NB4 (cell line): ENCODE measurements around the gene ANAPC15.

Experiments
- DNase-seq: peaks from one replicate; pipeline ENCODE4 v3.0.0; 2010; ENCODE audit warnings: low read depth
- H3K4me3 ChIP-seq: one replicate; pipeline ENCODE4 v1.5.1; 2011; ENCODE audit warnings: mild to moderate bottlenecking, low read depth, low read length, moderate library complexity
- MYC ChIP-seq: IDR thresholded peaks from 2 replicates; pipeline ENCODE4 v1.6.1; 2011; ENCODE audit warnings: low read depth, low read length
- POLR2A ChIP-seq: IDR thresholded peaks from 2 replicates; pipeline ENCODE4 v1.6.1; 2011; ENCODE audit warnings: mild to moderate bottlenecking; ENCODE audit not compliant: insufficient read length; ENCODE audit errors: extremely low read depth
- TF ChIP-seq, protein P1 (sequence below): IDR thresholded peaks from 2 replicates; pipeline ENCODE4 v1.6.1; 2011; ENCODE audit warnings: low read depth, low read length
- TF ChIP-seq, protein P2 (sequence below): IDR thresholded peaks from one replicate; pipeline ENCODE4 v1.5.1; 2012; ENCODE audit warnings: low read depth, low read length

Gene ANAPC15

GRCh38 chr11:72100009-72100408 is 12.5 kb downstream of the ANAPC15 start:
- H3K4me3 ChIP-seq, result peak overlapping the region; percentile 90
- DNase-seq, result no peak
- no peak for TF ChIP-seq POLR2A
- TF ChIP-seq, protein P1, sequence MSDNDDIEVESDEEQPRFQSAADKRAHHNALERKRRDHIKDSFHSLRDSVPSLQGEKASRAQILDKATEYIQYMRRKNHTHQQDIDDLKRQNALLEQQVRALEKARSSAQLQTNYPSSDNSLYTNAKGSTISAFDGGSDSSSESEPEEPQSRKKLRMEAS, result no peak
- TF ChIP-seq, protein P2, sequence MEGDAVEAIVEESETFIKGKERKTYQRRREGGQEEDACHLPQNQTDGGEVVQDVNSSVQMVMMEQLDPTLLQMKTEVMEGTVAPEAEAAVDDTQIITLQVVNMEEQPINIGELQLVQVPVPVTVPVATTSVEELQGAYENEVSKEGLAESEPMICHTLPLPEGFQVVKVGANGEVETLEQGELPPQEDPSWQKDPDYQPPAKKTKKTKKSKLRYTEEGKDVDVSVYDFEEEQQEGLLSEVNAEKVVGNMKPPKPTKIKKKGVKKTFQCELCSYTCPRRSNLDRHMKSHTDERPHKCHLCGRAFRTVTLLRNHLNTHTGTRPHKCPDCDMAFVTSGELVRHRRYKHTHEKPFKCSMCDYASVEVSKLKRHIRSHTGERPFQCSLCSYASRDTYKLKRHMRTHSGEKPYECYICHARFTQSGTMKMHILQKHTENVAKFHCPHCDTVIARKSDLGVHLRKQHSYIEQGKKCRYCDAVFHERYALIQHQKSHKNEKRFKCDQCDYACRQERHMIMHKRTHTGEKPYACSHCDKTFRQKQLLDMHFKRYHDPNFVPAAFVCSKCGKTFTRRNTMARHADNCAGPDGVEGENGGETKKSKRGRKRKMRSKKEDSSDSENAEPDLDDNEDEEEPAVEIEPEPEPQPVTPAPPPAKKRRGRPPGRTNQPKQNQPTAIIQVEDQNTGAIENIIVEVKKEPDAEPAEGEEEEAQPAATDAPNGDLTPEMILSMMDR, result no peak

- no peak overlapping the region for H3K4me3 ChIP-seq
- TF ChIP-seq POLR2A (no peak), MYC (no peak)
- TF ChIP-seq, protein P2, result no peak
- TF ChIP-seq, protein P1, result no peak
- no peak for DNase-seq
These were observed 13.8 kb downstream of the ANAPC15 start for GRCh38 chr11:72098741-72099140.

- peak; percentile 80 for DNase-seq
- no peak overlapping the region for H3K4me3 ChIP-seq
- TF ChIP-seq, protein P2, result peak; percentile 92
- TF ChIP-seq POLR2A, result no peak
These were observed 21.2 kb downstream of the ANAPC15 start for GRCh38 chr11:72091292-72091691.

- no peak for DNase-seq
- no peak overlapping the region for H3K4me3 ChIP-seq
- TF ChIP-seq, protein P2, result no peak
- no peak for TF ChIP-seq MYC
- no peak for TF ChIP-seq POLR2A
- TF ChIP-seq, protein P1, result no peak
These were observed 24.3 kb downstream of the ANAPC15 start for GRCh38 chr11:72088076-72088808.

DNA sequence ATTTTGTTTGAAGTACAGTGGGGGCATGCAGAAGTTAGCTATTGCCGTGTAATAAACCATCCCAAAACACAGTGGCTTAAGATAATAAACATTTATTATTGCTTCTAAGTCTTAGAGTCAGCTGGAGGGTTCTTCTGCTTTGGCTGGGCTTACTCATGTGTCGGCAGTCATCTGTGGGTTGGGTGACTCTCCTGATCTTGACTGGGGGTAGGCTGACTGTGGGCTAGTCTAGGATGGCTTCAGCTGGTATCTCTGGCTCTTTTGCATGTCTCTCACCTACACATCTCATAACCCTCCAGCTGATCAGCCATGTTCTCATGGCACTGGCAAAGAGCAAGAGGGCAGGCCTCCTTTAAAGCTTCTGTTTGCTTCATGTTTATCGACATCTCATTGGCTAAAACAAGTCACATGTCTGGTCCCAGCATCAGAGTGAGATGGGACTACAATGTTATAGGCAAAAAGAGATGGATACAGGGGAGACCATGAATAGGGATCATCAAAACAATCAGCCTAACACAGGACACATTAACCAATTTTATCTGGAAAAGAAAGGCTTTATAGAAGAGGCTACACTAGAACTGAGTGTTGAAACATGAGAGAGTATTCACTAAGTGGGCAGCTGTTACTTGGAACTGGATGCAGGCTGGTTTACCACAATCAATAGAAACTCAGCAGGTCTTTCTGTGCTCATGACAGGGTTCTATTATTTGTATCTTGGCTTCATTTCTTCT is 26.7 kb downstream of the ANAPC15 start:
- H3K4me3 ChIP-seq, result no peak overlapping the region
- no peak for DNase-seq
- TF ChIP-seq, protein P1, result no peak
- TF ChIP-seq MYC, result no peak
- TF ChIP-seq, protein P2, result no peak
- no peak for TF ChIP-seq POLR2A
